HG03108 (cell line): ENCODE results near the gene SMG5.

Experiments used
- ATAC-seq: cut with Tn5 transposase; IDR thresholded peaks from one replicate; pipeline ENCODE4 v1.9.1; 2021; ENCODE audit warnings: moderate library complexity; ENCODE audit not compliant: unreplicated experiment

SMG5 gene

GRCh38 chr1:156283521-156283920, 896 bp upstream of the SMG5 start:
- ATAC-seq: no peak

- no peak for ATAC-seq
Measured at GRCh38 chr1:156281693-156282478, 739 bp downstream of the SMG5 start.

- peak; percentile 43 for ATAC-seq
Measured at GRCh38 chr1:156281281-156281680, 1.3 kb downstream of the SMG5 start.

GRCh38 chr1:156279837-156280236, 2.8 kb downstream of the SMG5 start:
- ATAC-seq: no peak

- ATAC-seq: no peak
Measured at GRCh38 chr1:156276966-156277381, 5.7 kb downstream of the SMG5 start.

- no peak for ATAC-seq
Measured at GRCh38 chr1:156276532-156276931, 6.1 kb downstream of the SMG5 start.

GRCh38 chr1:156270314-156270713, 12.3 kb downstream of the SMG5 start:
- no peak for ATAC-seq

GRCh38 chr1:156268336-156268735, 14.3 kb downstream of the SMG5 start:
- ATAC-seq: no peak

GRCh38 chr1:156266051-156266450, 16.6 kb downstream of the SMG5 start:
- no peak for ATAC-seq

- ATAC-seq: no peak
Measured at GRCh38 chr1:156263288-156263655, 19.4 kb downstream of the SMG5 start.

GRCh38 chr1:156262461-156263287, 20.0 kb downstream of the SMG5 start:
- no peak for ATAC-seq

GRCh38 chr1:156260896-156261295, 21.7 kb downstream of the SMG5 start:
- ATAC-seq: no peak

GRCh38 chr1:156259805-156260204, 22.8 kb downstream of the SMG5 start:
- ATAC-seq: no peak

GRCh38 chr1:156258859-156259258, 23.8 kb downstream of the SMG5 start:
- no peak for ATAC-seq

- no peak for ATAC-seq
Measured at GRCh38 chr1:156257711-156258110, 24.9 kb downstream of the SMG5 start.

GRCh38 chr1:156253634-156254033, 29.0 kb downstream of the SMG5 start:
- ATAC-seq: no peak

- no peak for ATAC-seq
Measured at GRCh38 chr1:156251527-156251926, 31.1 kb downstream of the SMG5 start.

- ATAC-seq: no peak
Measured at GRCh38 chr1:156249593-156249992, 33.0 kb downstream of the SMG5 start.

GRCh38 chr1:156248323-156248683, 34.3 kb downstream of the SMG5 start:
- no peak for ATAC-seq

GRCh38 chr1:156247460-156248322, 34.9 kb downstream of the SMG5 start, which contains the start of gene PAQR6:
Gene PAQR6 (minus strand): TSS chr1:156248056. CDS start chr1:156246731, 1,325 bp downstream.
- no peak for ATAC-seq

GRCh38 chr1:156246781-156247459, 35.7 kb downstream of the SMG5 start:
- ATAC-seq: no peak
